HCEC 1CT (cell line): ENCODE measurements around the gene RNF113A.
A peak's percentile ranks its signal among the peaks of the same experiment; 100 is the strongest.
"Not testable (repeated sequence)": the region's sequence is repeated elsewhere in the genome, so short reads cannot be mapped to it uniquely, and the experiment has no call there.

Source experiments
- DNase-seq: peaks from one replicate; pipeline ENCODE4 v3.0.0-alpha.2; 2017

The RNF113A gene

GRCh38 chrX:119871599-119872395, at the start of gene RNF113A, which contains the start of gene NDUFA1:
RNF113A (minus strand) TSS chrX:119871733; CDS start chrX:119871613, 120 bp downstream.
NDUFA1 (plus strand) TSS chrX:119871832; CDS start chrX:119871912, 80 bp downstream.
- DNase-seq: peak; percentile 81

DNA sequence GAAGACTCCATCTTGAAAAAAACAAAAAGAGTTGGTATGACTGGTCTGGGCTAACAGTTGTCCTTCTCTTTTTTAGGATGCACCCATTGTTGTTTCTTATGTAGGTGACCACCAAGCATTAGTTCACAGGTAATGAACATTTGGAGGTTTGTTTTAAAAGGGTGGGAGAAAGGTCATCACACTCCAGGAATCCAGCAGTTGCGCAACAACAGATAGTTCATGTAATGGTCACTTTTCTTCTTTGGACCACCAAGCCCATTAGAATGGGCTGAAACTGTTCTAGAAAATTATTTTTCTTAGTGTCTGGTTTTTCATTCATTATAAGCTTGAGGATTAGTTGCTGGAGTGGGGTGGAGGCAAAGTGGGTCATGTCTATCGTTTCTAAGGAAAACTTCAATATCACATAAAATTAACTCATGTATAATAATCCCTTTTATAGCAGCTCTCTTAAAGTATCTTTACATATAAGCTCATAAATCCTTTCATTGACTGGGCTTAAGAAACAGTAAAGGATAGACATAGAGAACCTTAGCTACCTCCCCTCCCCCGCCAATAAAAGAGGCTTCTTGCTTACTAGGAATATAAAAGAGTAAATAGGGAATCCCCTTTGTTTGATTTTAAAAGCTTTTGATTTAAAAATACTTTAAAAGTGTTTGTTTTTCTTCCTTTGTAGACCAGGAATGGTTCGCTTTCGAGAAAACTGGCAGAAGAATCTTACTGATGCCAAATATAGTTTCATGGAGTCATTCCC, 48.5 kb upstream of the RNF113A start:
- DNase-seq: no peak

GRCh38 chrX:119917877-119918276, 46.3 kb upstream of the RNF113A start:
- DNase-seq: no peak

DNA sequence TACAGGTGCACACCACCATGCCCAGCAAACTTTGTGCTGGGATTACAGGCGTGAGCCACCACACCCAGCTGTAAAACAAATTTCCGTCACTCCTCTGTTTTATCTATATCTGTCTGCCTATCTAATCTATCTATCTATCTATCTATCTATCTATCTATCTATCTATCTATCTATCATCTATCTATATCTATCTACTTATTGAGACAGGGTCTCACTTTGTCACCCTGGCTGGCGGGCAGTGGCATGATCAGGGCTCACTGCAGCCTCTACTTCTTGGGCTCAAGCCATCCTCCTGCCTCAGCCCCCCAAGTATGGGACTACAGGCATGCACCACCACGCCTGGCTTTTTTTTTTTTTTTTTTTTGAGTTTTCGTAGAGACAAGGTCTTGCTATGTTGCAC, 44.8 kb upstream of the RNF113A start:
- DNase-seq: no peak

DNA sequence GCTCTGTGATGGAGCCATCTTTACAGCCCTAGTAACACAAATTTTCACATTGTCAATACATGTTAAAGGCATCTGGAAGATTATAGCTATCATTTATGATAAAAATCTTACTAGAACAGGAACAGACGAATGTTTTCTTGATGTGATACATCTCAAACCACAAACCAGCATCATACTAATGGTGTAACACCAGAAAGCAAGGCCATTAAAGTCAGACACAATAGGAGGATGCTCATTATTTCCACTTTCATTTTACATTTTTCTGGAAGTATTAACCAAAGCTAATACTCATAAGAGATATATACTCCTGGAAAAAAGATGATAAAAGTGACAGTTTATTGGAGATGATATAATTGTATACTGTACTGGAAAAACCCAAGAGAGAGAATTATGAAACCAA, 29.4 kb upstream of the RNF113A start:
- no peak for DNase-seq

DNA sequence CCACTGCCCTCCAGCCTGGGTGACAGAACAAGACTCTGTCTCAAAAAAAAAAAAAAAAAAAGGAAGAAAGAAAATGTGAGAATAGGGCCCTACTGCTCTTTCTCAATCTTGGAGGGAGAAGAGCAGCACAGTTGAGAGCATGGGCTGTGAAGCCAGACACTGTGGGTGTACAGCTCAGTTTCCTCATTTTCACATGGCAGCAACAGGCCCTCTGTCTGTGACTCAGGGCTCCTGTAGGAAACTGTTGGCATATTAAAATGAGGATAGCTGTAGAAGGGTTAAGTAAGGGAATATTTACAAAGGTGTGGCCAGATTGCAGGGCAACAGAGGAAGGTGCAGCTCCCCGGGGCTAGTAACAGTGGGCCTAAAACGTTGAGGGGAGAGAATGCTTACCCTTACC, 27.6 kb upstream of the RNF113A start:
- no peak for DNase-seq

- DNase-seq: no peak
Observed at GRCh38 chrX:119895843-119896326, 24.4 kb upstream of the RNF113A start, which contains the start of gene AKAP14. AKAP14 (plus strand) TSS chrX:119895893; CDS start chrX:119903224, 7,331 bp downstream.

GRCh38 chrX:119891961-119892692, 20.6 kb upstream of the RNF113A start:
- not testable (repeated sequence) for DNase-seq

GRCh38 chrX:119890626-119891025, 19.1 kb upstream of the RNF113A start:
- not testable (repeated sequence) for DNase-seq

DNA sequence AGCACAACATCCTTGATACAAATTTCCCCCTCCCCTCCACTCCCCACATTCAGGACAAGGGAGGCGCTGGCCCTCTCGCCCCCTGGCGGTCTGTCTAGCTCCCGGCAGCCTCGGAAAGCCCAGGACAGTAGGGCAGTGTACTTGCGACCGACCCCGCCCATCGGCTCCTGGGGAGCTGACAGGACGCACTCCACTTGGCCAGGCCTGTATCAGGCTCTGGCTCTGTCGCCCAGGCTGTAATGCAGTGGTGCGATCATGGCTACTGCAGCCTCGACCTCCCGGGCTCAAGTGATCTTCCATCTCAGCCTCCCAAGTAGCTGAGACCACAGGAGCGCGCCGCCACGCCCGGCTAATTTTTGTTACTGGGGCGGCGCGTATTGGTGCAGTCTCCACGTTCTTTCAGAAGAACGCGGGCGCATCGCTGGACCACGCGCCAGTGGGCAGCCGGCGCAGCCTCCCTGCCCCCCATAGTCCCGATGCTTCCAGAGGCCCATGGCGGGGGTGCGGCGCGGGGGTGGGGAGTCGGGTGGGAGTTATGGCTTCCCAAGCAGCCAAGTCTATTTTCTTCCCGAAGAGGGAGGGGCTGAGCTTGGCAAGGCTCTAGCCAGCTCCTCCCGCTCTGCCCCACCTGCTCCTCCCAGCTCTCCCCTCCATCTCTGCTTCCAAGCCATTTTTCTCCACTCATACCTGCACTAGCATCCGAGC, 16.3 kb upstream of the RNF113A start:
- DNase-seq: peak; percentile 14

- no peak for DNase-seq
Observed at GRCh38 chrX:119885554-119886428, 14.3 kb upstream of the RNF113A start.

- DNase-seq: peak; percentile 32
Observed at GRCh38 chrX:119880552-119881437, 9.3 kb upstream of the RNF113A start.

- DNase-seq: no peak
Observed at GRCh38 chrX:119880076-119880475, 8.5 kb upstream of the RNF113A start.

- no peak for DNase-seq
Observed at GRCh38 chrX:119878740-119879139, 7.2 kb upstream of the RNF113A start.

GRCh38 chrX:119871245-119871598, 311 bp downstream of the RNF113A start:
- no peak for DNase-seq

DNA sequence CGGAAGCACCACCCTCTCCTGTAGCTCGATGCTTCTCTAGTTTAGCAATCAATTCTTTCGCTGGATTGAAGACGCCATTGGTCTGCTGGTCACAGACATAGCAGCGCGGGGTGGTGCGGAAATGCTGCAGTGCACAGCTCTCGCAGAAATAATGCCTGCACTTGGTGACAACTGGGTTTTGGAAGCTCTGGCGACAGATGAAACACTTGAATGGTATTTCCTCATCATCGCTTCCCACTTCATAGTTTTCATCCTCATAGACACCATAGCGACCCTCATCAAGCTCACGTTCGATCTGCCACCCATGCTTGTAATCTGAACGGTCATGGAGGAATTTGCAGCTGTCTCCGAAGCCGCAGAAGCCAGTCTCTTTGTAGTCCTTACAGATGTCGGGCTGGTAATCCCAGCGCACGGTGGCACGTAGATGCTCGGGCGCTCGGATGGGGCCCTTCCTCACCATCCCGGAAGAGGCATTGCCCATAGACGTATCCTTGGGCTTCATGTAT, 854 bp downstream of the RNF113A start:
- DNase-seq: peak; percentile 6

DNA sequence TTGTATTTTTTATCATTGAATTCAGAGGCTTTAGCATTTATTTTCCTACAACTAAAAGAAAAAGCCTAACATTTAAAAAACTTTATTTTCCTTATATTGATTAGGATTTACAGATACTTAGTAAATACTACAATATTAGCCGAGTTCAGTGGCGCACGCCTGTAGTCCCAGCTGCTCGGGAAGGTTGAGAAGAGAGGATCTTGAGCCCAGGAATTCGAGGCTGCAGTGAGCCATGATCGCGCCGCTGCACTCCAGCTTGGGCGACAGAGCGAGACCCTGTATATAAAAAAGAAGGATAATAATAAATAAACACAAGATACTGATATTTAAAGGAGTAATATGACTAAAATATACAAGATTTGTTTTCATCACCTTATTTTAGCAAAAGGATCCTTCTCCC, 18.1 kb downstream of the RNF113A start:
- DNase-seq: no peak

GRCh38 chrX:119852382-119853353, 18.9 kb downstream of the RNF113A start, which contains the start of gene UPF3B:
UPF3B (minus strand) TSS chrX:119852963; CDS start chrX:119852928, 35 bp downstream.
- peak; percentile 96 for DNase-seq

GRCh38 chrX:119833905-119834304, 37.6 kb downstream of the RNF113A start:
- DNase-seq: no peak
